IMR-90 (cell line): Measurements from ENCODE around the gene CCDC88B. TPM values are rescaled to one million over a fixed set of nuclear protein-coding genes. Genes with fewer than 3 reads are reported as not detected.

Source experiments
- ATAC-seq: fragments of 200-7000 bp; cut with Tn5 transposase; 2 replicates; pipeline ENCODE4 v1.9.1; 2020; ENCODE audit warnings: low read depth, mild to moderate bottlenecking, moderate library complexity
- BruUV-seq: library from RNA; stranded (reverse); fragments of 400-500 nt; replicated peaks from 2 replicates; lab custom pipeline; 2021; lab: Mats Ljungman, UMichigan
- CTCF ChIA-PET: fragments of 300-600 bp; formaldehyde crosslinking; extraction: SDS; loops from one replicate; lab custom pipeline; 2021; ENCODE audit warnings: antibody characterized with exemption; lab: Yijun Ruan, JAX
- POLR2A ChIA-PET: fragments of 300-600 bp; sonication (Branson Sonifier 250); formaldehyde crosslinking; loops from one replicate; lab custom pipeline; 2022; ENCODE audit warnings: antibody characterized with exemption; ENCODE audit not compliant: unreplicated experiment; lab: Charles Lee
- DNase-seq: peaks from one replicate; pipeline ENCODE4 v3.0.0; 2013
- H2AFZ ChIP-seq: replicated peaks from 2 replicates; pipeline ENCODE3; 2013; ENCODE audit warnings: low read length, mild to moderate bottlenecking; ENCODE audit not compliant: poor library complexity
- H2AK5ac ChIP-seq: 2 replicates; pipeline ENCODE4 v1.6.1; 2013; ENCODE audit warnings: low read depth, low read length, inconsistent platforms
- H2AK9ac ChIP-seq: replicated peaks from 2 replicates; pipeline ENCODE3; 2013; ENCODE audit warnings: mild to moderate bottlenecking, low read depth, low read length, moderate library complexity; ENCODE audit not compliant: poor library complexity
- H2BK120ac ChIP-seq: 2 replicates; pipeline ENCODE4 v1.6.1; 2013; ENCODE audit warnings: low read depth, low read length, inconsistent platforms
- H2BK15ac ChIP-seq: 3 replicates; pipeline ENCODE4 v1.6.1; 2013; ENCODE audit warnings: low read depth, low read length, inconsistent platforms
- H2BK20ac ChIP-seq: 2 replicates; pipeline ENCODE4 v1.6.1; 2013; ENCODE audit warnings: low read depth, mild to moderate bottlenecking, inconsistent platforms, low read length, moderate library complexity
- H2BK5ac ChIP-seq: 2 replicates; pipeline ENCODE4 v1.6.1; 2013; ENCODE audit warnings: mild to moderate bottlenecking, low read depth, low read length, inconsistent platforms; ENCODE audit not compliant: poor library complexity, severe bottlenecking
- H3K14ac ChIP-seq: replicated peaks from 2 replicates; pipeline ENCODE4 v1.6.1; 2013; ENCODE audit warnings: low read depth, low read length, inconsistent platforms
- H3K18ac ChIP-seq: 2 replicates; pipeline ENCODE4 v1.6.1; 2013; ENCODE audit warnings: low read depth, low read length, control low read depth
- H3K23ac ChIP-seq: 2 replicates; pipeline ENCODE4 v1.6.1; 2013; ENCODE audit warnings: low read depth, low read length, inconsistent platforms
- H3K27ac ChIP-seq: 2 replicates; pipeline ENCODE4 v1.5.1; 2013; ENCODE audit warnings: mild to moderate bottlenecking, control low read depth, low read length; ENCODE audit not compliant: insufficient read depth
- H3K27me3 ChIP-seq: 2 replicates; pipeline ENCODE4 v1.6.1; 2013; ENCODE audit warnings: low read length; ENCODE audit not compliant: control insufficient read depth, insufficient read depth
- H3K36me3 ChIP-seq: 2 replicates; pipeline ENCODE4 v1.6.1; 2013; ENCODE audit warnings: low read length, mixed read lengths; ENCODE audit not compliant: control insufficient read depth, insufficient read depth
- H3K4ac ChIP-seq: 2 replicates; pipeline ENCODE4 v1.6.1; 2013; ENCODE audit warnings: low read depth, low read length, inconsistent platforms
- H3K4me1 ChIP-seq: 2 replicates; pipeline ENCODE4 v1.6.1; 2013; ENCODE audit warnings: low read length, mixed read lengths; ENCODE audit not compliant: control insufficient read depth, insufficient read depth
- H3K4me2 ChIP-seq: 2 replicates; pipeline ENCODE4 v1.6.1; 2013; ENCODE audit warnings: low read depth, mild to moderate bottlenecking, control low read depth, low read length, moderate library complexity
- H3K4me3 ChIP-seq: 2 replicates; pipeline ENCODE4 v1.5.1; 2013; ENCODE audit warnings: low read depth, mild to moderate bottlenecking, control low read depth, low read length, moderate library complexity; ENCODE audit not compliant: insufficient read depth
- H3K56ac ChIP-seq: 2 replicates; pipeline ENCODE4 v1.6.1; 2013; ENCODE audit warnings: low read length, inconsistent platforms; ENCODE audit not compliant: insufficient read depth; ENCODE audit errors: extremely low read depth
- H3K79me1 ChIP-seq, 2 experiments: 2 replicates each; pipeline ENCODE4 v1.6.1; 2013; ENCODE audit warnings: low read length in 2 of 2, inconsistent platforms in 1 of 2, low read depth in 1 of 2
- H3K9ac ChIP-seq: 2 replicates; pipeline ENCODE4 v1.6.1; 2013; ENCODE audit warnings: low read depth, low read length, control low read depth
- H3K9me1 ChIP-seq: 2 replicates; pipeline ENCODE4 v1.6.1; 2013; ENCODE audit warnings: low read length, inconsistent platforms; ENCODE audit not compliant: insufficient read depth
- H3K9me3 ChIP-seq: 2 replicates; pipeline ENCODE4 v1.6.1; 2013; ENCODE audit warnings: low read length; ENCODE audit not compliant: control insufficient read depth, insufficient read depth
- H4K20me1 ChIP-seq: 2 replicates; pipeline ENCODE4 v1.6.1; 2013; ENCODE audit warnings: low read length, inconsistent platforms; ENCODE audit not compliant: insufficient read depth
- H4K5ac ChIP-seq: 2 replicates; pipeline ENCODE4 v1.6.1; 2013; ENCODE audit warnings: mild to moderate bottlenecking, low read depth, low read length, control low read depth
- H4K8ac ChIP-seq, 2 experiments: 2 replicates each; pipeline ENCODE4 v1.6.1; 2013; ENCODE audit warnings: low read depth in 2 of 2, low read length in 2 of 2, control low read depth in 1 of 2, inconsistent platforms in 1 of 2
- H4K91ac ChIP-seq: 2 replicates; pipeline ENCODE4 v1.6.1; 2013; ENCODE audit warnings: low read depth, low read length, inconsistent platforms; ENCODE audit not compliant: insufficient read depth
- BHLHE40 ChIP-seq: fragments of 150-350 bp; IDR thresholded peaks from 2 replicates; pipeline ENCODE4 v1.6.1; 2016; ENCODE audit warnings: mild to moderate bottlenecking, low read depth, low read length
- CEBPB ChIP-seq: IDR thresholded peaks from 2 replicates; pipeline ENCODE4 v1.6.1; 2012; ENCODE audit warnings: low read depth, low read length, improper control_type of control experiment
- CHD1 ChIP-seq: IDR thresholded peaks from 2 replicates; pipeline ENCODE4 v1.6.1; 2012; ENCODE audit warnings: low read depth, low read length, improper control_type of control experiment
- CTCF ChIP-seq: conservative IDR thresholded peaks from 2 replicates; pipeline ENCODE4 v1.5.1; 2012; ENCODE audit warnings: mild to moderate bottlenecking, low read depth, low read length, improper control_type of control experiment
- FOS ChIP-seq: fragments of 150-350 bp; IDR thresholded peaks from 2 replicates; pipeline ENCODE4 v1.6.1; 2016; ENCODE audit warnings: low read depth, low read length
- MAFK ChIP-seq: IDR thresholded peaks from 2 replicates; pipeline ENCODE4 v1.6.1; 2012; ENCODE audit warnings: low read depth, low read length, improper control_type of control experiment
- MAZ ChIP-seq: IDR thresholded peaks from 2 replicates; pipeline ENCODE4 v1.6.1; 2012; ENCODE audit warnings: low read depth, mild to moderate bottlenecking, low read length, improper control_type of control experiment, moderate library complexity, borderline replicate concordance
- MXI1 ChIP-seq: IDR thresholded peaks from 2 replicates; pipeline ENCODE4 v1.6.1; 2012; ENCODE audit warnings: low read depth, mild to moderate bottlenecking, low read length, moderate library complexity, borderline replicate concordance
- NFE2L2 ChIP-seq: fragments of 150-350 bp; IDR thresholded peaks from 2 replicates; pipeline ENCODE4 v1.6.1; 2016; ENCODE audit warnings: low read depth, mild to moderate bottlenecking, low read length
- POLR2A ChIP-seq: IDR thresholded peaks from 2 replicates; pipeline ENCODE4 v1.6.1; 2012; ENCODE audit warnings: mild to moderate bottlenecking, low read depth, low read length
- RAD21 ChIP-seq: IDR thresholded peaks from 2 replicates; pipeline ENCODE4 v1.6.1; 2012; ENCODE audit warnings: low read length, improper control_type of control experiment
- RCOR1 ChIP-seq: IDR thresholded peaks from 2 replicates; pipeline ENCODE4 v1.6.1; 2012; ENCODE audit warnings: mild to moderate bottlenecking, low read length, improper control_type of control experiment; ENCODE audit not compliant: insufficient replicate concordance
- RFX5 ChIP-seq: IDR thresholded peaks from 2 replicates; pipeline ENCODE4 v1.8.0; 2012; ENCODE audit warnings: low read depth, mild to moderate bottlenecking, low read length, moderate library complexity
- SMC3 ChIP-seq: fragments of 150-350 bp; IDR thresholded peaks from 2 replicates; pipeline ENCODE4 v1.6.1; 2016; ENCODE audit warnings: low read depth, mild to moderate bottlenecking, antibody characterized with exemption, low read length, moderate library complexity
- USF2 ChIP-seq: fragments of 150-350 bp; IDR thresholded peaks from 2 replicates; pipeline ENCODE4 v1.6.1; 2017; ENCODE audit warnings: mild to moderate bottlenecking, antibody characterized with exemption, low read length, low read depth
- WGBS, 2 experiments: methylation state at CpG; one replicate each; pipeline versions ENCODE4 v1.1.5 to v1.1.7; 2013; ENCODE audit warnings: missing lambda C conversion rate in 2 of 2; ENCODE audit not compliant: insufficient read length in 1 of 2; ENCODE audit errors: extremely low coverage in 2 of 2; 5-methylcytosine and 5-hydroxymethylcytosine counted together
- dilution Hi-C: fragments of 300-500 bp; cut with HindIII; formaldehyde crosslinking; loops from one replicate; pipeline ENCODE4 v1.14.3; 2018; ENCODE audit warnings: low sequenced_read_pairs; ENCODE audit not compliant: unreplicated experiment
- in situ Hi-C: fragments of 300-500 bp; cut with MboI; formaldehyde crosslinking; loops from 3 replicates; pipeline ENCODE4 v1.14.3; 2019; ENCODE audit warnings: low sequenced_read_pairs, inconsistent platforms, mixed read lengths
- intact Hi-C: fragments of 100-400 bp; cut with micrococcal nuclease; formaldehyde crosslinking; loops from 2 replicates; pipeline ENCODE4 v1.10.0; 2022
- polyA plus RNA-seq, 3 experiments: library from polyadenylated mRNA; depleted of rRNA; stranded (reverse); fragments of >200 nt; gene quantifications; 2 replicates each; pipeline ENCODE4 v1.2.3, GENCODE V29; 2012; ENCODE audit warnings: low replicate concordance in 1 of 3
- total RNA-seq: library from RNA; depleted of rRNA; stranded (reverse); fragments of >200 nt; gene quantifications from 2 replicates; pipeline ENCODE4 v1.2.3, GENCODE V29; 2012
- TF ChIP-seq, protein P1 (sequence below): fragments of 150-350 bp; IDR thresholded peaks from 2 replicates; pipeline ENCODE4 v1.6.1; 2016; ENCODE audit warnings: low read depth, mild to moderate bottlenecking, low read length, moderate library complexity, borderline replicate concordance

Gene CCDC88B
- total and polyA plus RNA-seq, 2 of the 4 experiments (the other 2 are of a cell fraction): 1.3 to 2.5 TPM

DNA sequence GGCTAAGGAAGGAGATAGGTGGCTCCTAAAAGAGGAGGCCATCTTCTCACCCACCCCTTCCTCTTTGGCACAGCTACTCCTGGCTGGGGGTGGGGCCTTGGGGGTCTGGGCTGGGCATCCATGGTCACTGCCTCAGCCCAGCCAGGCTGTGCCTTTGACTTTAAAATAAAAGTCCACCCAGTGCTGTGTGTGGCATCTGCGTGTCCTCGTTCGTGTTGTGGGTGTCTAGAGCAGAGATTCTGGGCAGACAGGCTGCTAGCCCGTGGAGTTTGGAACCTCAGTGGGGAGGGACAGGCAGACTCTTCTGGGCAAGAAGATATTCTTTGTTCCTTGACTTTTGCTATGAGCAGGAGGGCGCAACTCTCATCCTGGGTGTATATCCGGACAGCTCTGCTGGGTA is 32.0 kb downstream of the CCDC88B start:
- no peak for DNase-seq

More for the DNA sequence above, 32.0 kb downstream of the CCDC88B start:
- Histone ChIP-seq H4K91ac (no peak overlapping the region), H3K9me1 (no peaks in the 10 kb centered on the region), H3K23ac (no peak overlapping the region), H2BK5ac (no peak overlapping the region), H3K14ac (no peak overlapping the region), H2AK9ac (no peak overlapping the region), H3K18ac (no peak overlapping the region), H2BK20ac (no peak overlapping the region), H2BK15ac (no peak overlapping the region), H2AK5ac (no peak overlapping the region), H4K8ac (no peak overlapping the region), H3K9ac (no peak overlapping the region), H3K4me2 (no peak overlapping the region), H4K5ac (no peak overlapping the region), H3K27me3 (peaks cover 2% of the 10 kb centered on the region; the same call in 1 of the 2 replicates), H3K27ac (no peak overlapping the region), H2BK120ac (no peak overlapping the region), H3K4me1 (no peaks in the 10 kb centered on the region), H2AFZ (no peak overlapping the region), H3K4me3 (no peak overlapping the region), H3K4ac (no peak overlapping the region), H3K9me3 (no peaks in the 10 kb centered on the region; the same call in 1 of the 2 replicates), H3K56ac (no peak overlapping the region), H3K79me1 (no peaks in the 10 kb centered on the region), H4K20me1 (no peaks in the 10 kb centered on the region), H3K36me3 (peaks cover 27% of the 10 kb centered on the region)
- ATAC-seq: no peak
- TF ChIP-seq MAZ (no peak), USF2 (no peak), CEBPB (no peak), MAFK (no peak), FOS (no peak), BHLHE40 (no peak), RFX5 (no peak), RAD21 (no peak), SMC3 (no peak), NFE2L2 (no peak), CHD1 (no peak), CTCF (no peak), MXI1 (no peak), POLR2A (no peak), RCOR1 (no peak)
- TF ChIP-seq, protein P1, sequence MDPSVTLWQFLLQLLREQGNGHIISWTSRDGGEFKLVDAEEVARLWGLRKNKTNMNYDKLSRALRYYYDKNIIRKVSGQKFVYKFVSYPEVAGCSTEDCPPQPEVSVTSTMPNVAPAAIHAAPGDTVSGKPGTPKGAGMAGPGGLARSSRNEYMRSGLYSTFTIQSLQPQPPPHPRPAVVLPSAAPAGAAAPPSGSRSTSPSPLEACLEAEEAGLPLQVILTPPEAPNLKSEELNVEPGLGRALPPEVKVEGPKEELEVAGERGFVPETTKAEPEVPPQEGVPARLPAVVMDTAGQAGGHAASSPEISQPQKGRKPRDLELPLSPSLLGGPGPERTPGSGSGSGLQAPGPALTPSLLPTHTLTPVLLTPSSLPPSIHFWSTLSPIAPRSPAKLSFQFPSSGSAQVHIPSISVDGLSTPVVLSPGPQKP: no peak
- CTCF ChIA-PET: no interaction called here
- intact Hi-C loops (no loop called here), dilution Hi-C loops (no loop called here), in situ Hi-C loops (no loop called here)
- POLR2A ChIA-PET: no interaction called here
- 95% methylated on average over 3 of the region's 6 CpGs; no CpG with 5 or more reads in 1 of the 2 experiments for WGBS, 2 experiments
- BruUV-seq: no TSS peak
